ENCODE measurements around the gene CDH5.

CDH5 gene

DNA sequence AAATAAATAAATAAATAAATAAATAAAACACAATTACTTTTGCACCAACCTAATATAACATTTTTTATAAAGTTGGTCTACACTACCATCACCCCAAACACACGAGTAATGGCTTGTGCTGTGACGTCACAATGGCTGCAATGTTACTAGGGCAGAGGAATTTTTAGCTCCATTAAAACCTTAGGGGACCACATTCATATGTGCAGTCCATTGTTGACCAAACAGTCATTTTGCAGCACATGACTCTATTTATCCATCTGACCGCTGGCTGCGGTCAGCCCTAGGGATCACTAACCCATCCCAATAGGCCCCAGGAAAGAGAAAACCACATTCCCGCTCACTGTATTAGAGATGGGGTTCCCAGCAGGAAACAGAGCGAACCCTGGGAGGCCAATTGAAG is 9.6 kb downstream of the CDH5 start:
- no peak overlapping the region for H3K4me3 ChIP-seq (ENCODE audit: low read depth, low read length)
- H3K4me1 ChIP-seq: no peaks in the 10 kb centered on the region
- TF ChIP-seq, protein P1, sequence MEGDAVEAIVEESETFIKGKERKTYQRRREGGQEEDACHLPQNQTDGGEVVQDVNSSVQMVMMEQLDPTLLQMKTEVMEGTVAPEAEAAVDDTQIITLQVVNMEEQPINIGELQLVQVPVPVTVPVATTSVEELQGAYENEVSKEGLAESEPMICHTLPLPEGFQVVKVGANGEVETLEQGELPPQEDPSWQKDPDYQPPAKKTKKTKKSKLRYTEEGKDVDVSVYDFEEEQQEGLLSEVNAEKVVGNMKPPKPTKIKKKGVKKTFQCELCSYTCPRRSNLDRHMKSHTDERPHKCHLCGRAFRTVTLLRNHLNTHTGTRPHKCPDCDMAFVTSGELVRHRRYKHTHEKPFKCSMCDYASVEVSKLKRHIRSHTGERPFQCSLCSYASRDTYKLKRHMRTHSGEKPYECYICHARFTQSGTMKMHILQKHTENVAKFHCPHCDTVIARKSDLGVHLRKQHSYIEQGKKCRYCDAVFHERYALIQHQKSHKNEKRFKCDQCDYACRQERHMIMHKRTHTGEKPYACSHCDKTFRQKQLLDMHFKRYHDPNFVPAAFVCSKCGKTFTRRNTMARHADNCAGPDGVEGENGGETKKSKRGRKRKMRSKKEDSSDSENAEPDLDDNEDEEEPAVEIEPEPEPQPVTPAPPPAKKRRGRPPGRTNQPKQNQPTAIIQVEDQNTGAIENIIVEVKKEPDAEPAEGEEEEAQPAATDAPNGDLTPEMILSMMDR (IDR thresholded peaks at IDR 0.05; ENCODE audit: low read depth, low read length): no peak
- no peaks in the 10 kb centered on the region for H3K27me3 ChIP-seq
- H3K9me3 ChIP-seq: no peaks in the 10 kb centered on the region
- no peaks in the 10 kb centered on the region for H3K36me3 ChIP-seq
- DNase-seq: no peak

DNA sequence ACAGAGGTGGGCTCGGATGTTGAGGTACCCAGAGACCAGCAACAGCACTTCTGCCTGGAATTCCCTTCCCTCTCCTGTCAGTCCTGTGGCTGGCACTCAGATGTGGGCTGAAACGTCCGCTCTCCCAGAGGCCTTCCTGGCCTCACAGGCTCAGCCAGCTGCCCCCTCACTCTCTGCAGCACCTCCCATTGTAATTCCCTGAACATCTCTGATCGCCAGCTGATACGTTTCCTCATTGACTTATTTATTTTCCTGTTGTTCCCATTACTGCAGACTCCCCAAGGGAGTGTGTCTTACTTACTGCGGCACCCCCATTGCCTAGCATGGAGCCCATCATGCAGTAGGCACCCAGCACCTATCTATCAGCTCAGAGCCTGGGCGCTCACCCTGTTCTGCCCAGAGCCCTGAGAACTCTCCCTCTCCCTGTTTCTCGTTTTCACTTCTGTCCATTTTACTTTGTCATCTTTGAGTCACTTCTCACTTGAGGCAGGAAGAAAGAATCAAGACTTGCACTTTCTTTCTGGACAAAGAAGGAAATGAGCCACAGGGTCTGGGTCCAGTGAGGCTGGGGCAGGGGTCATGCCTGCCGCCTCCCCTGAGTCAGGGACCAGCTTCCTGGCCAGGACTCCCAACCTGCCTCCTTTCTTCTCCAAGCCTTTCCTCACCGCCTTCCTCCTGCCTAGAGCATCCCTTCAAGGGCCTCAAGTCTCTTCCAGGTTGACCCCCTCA is 10.2 kb downstream of the CDH5 start:
- TF ChIP-seq, protein P1 (IDR thresholded peaks at IDR 0.05; ENCODE audit: low read depth, low read length): no peak
- H3K4me3 ChIP-seq (ENCODE audit: low read depth, low read length): no peak overlapping the region
- H3K27me3 ChIP-seq: no peaks in the 10 kb centered on the region
- H3K4me1 ChIP-seq: no peaks in the 10 kb centered on the region
- DNase-seq: no peak
- no peaks in the 10 kb centered on the region for H3K36me3 ChIP-seq
- no peaks in the 10 kb centered on the region for H3K9me3 ChIP-seq

DNA sequence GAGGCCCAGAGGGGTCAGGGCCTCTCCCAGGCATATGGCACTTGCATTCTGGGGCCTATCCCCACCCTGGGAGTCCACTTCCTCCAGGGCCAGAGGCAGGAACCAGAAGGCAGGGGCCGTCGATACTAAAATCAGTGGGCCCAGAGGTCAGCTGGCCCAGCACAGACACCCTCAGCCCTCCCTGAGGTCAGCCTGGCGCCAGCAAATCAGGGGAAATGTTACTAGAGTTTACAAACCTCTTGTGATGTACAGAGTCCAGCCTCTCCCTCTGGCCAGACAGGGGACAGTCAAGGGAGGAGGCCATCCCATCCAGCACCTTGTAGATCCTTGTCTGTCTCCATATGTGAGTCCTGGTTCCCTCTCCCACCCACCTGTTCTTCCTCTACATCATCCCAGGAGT is 10.8 kb downstream of the CDH5 start:
- TF ChIP-seq, protein P1 (IDR thresholded peaks at IDR 0.05; ENCODE audit: low read depth, low read length): no peak
- DNase-seq: no peak

DNA sequence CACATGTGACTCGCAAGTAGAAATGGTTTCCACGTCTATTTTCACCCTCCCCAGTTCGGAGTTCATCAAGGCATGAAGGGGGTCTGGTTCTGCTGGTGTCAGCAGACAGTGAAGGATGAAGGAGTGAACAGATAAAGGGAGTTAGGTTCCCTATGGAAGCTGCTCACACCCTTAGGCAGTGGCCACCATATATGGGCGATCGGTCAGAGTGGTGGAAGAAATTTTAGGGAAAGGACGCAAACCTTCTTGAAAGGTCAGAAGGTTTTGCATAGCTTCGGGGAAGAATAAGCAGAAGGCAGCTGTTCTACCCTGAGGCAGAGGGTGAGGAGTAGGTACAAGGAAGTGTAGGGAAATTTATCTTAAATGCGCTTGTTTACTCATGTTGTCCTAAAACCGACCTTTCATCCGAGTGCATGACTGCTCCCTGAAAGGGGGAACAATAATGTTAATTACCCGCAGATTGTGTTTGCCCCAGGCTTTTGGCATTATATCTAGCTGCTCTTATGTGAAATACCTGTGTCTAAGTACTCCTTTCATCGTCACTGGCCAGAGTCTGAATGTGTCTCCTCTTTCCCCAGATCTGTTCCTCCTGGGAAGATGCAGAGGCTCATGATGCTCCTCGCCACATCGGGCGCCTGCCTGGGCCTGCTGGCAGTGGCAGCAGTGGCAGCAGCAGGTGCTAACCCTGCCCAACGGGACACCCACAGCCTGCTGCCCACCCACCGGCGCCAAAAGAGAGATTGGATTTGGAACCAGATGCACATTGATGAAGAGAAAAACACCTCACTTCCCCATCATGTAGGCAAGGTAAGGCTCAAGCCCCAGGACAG is 12.5 kb downstream of the CDH5 start:
- Histone ChIP-seq H3K36me3 (no peaks in the 10 kb centered on the region), H3K27me3 (no peaks in the 10 kb centered on the region), H3K9me3 (no peaks in the 10 kb centered on the region), H3K4me3 (ENCODE audit: low read depth, low read length) (no peak overlapping the region), H3K4me1 (no peaks in the 10 kb centered on the region)
- TF ChIP-seq, protein P1 (IDR thresholded peaks at IDR 0.05; ENCODE audit: low read depth, low read length): no peak
- DNase-seq: no peak

More for the DNA sequence above, 10.8 kb downstream of the CDH5 start:
- Histone ChIP-seq H3K9me3 (no peaks in the 10 kb centered on the region), H3K4me3 (ENCODE audit: low read depth, low read length) (no peak overlapping the region), H3K4me1 (no peaks in the 10 kb centered on the region), H3K36me3 (no peaks in the 10 kb centered on the region), H3K27me3 (no peaks in the 10 kb centered on the region)

DNA sequence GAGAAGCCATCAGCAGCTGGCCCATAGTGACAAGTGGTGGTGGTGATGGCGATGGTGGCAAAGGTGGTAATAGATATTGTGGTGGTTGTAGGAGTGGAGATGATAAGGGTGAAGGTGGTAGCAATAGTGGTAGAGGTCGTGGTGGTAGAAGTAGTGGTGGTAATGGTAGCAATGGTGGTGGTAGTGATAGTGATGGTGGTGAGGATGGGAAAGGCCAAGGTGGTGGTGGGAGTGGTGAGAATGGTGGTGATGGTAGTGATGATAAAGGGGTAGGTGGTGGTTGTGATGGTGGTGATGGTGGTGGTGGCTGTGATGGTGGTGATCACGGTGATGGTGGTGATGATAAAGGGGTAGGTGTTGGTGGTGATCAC is 13.1 kb downstream of the CDH5 start:
- Histone ChIP-seq H3K4me1 (no peaks in the 10 kb centered on the region), H3K36me3 (no peaks in the 10 kb centered on the region), H3K27me3 (no peaks in the 10 kb centered on the region), H3K9me3 (no peaks in the 10 kb centered on the region), H3K4me3 (ENCODE audit: low read depth, low read length) (no peak overlapping the region)
- TF ChIP-seq, protein P1 (IDR thresholded peaks at IDR 0.05; ENCODE audit: low read depth, low read length): no peak
- DNase-seq: no peak

DNA sequence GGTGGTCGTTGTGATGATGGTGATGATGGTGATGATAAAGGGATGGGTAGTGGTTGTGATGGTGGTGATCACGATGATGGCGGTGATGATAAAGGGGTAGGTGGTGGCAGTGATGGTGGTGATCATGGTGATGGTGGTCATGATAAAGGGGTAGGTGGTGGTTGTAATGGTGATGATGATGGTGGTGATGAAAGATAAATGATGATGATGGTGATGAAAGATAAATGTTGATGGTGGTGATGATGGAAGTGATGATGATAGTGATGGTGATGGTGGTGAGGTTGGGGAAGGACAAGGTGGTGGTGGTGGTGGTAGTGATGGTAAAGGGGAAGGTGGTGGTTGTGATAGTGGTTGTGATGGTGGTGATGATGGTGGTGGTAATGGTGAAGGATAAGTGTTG is 13.9 kb downstream of the CDH5 start:
- DNase-seq: no peak
- Histone ChIP-seq H3K27me3 (no peaks in the 10 kb centered on the region), H3K9me3 (no peaks in the 10 kb centered on the region), H3K36me3 (no peaks in the 10 kb centered on the region), H3K4me1 (no peaks in the 10 kb centered on the region), H3K4me3 (ENCODE audit: low read depth, low read length) (no peak overlapping the region)
- TF ChIP-seq, protein P1 (IDR thresholded peaks at IDR 0.05; ENCODE audit: low read depth, low read length): no peak

Data from BE2C (cell line).